ENCODE measurements around the gene ASIC5.
"Not testable (repeated sequence)": the region's sequence is repeated elsewhere in the genome, so short reads cannot be mapped to it uniquely, and the experiment has no call there.

The ASIC5 gene

DNA sequence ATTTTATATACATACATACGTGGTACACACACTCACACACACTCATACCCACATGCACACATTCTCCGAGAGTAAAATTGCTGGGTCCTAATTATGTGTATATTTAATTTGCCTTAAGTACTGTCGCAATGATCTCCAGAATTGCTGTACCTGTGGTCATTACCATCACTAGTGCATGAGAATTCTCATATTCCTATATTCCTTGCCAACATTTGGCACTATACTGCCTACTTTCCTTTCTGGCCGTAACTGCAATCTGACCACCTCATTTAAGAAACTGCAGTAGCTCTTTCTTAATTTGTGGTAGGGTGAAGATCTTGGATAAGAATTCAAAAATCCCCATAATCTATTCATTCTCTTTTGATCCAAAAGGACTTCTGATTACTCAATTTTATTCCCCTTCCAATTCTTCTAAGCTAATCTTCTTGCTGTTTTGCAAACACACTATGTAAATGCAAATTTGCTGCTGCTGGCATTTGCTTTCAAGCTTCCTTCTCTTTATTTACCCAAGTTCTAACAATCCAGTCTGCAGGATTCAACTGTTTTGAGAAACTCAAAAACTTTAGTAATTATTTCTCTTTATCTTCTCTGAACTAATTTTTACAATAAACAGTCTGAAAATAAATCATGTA is 45.1 kb downstream of the ASIC5 start:
- Histone ChIP-seq H3K9me3 (ENCODE audit: control insufficient read depth, insufficient read depth, low read length) (no peaks in the 10 kb centered on the region), H3K4me3 (ENCODE audit: low read depth, low read length) (no peak overlapping the region), H3K27me3 (ENCODE audit: control insufficient read depth, insufficient read depth, low read length) (no peaks in the 10 kb centered on the region), H3K9ac (ENCODE audit: low read depth, low read length) (no peak overlapping the region), H3K36me3 (ENCODE audit: control insufficient read depth, insufficient read depth, low read length) (no peaks in the 10 kb centered on the region), H3K4me1 (ENCODE audit: control insufficient read depth, insufficient read depth, low read length) (peaks cover 2% of the 10 kb centered on the region)

DNA sequence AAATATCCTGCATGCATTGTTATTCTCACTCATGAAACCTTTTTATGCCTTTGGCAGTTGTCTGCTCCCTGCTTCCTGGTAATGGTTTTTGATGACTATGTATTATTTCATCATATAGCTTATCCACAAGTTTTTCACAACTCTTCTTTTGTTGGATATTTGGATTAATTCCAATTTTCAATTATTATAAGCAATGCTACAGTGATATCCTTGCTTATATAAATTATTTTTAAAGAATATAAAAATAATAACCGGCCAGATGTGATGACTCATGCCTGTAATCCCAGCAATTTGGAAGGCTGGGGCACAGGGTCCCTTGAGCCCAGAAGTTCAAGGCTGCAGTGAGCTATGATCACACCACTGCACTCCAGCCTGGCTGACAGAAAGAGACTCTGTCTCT is 47.0 kb downstream of the ASIC5 start:
- no peaks in the 10 kb centered on the region for H3K9me3 ChIP-seq (ENCODE audit: control insufficient read depth, insufficient read depth, low read length)
- H3K36me3 ChIP-seq (ENCODE audit: control insufficient read depth, insufficient read depth, low read length) = no peaks in the 10 kb centered on the region
- H3K9ac ChIP-seq (ENCODE audit: low read depth, low read length) = no peak overlapping the region
- H3K4me3 ChIP-seq (ENCODE audit: low read depth, low read length) = no peak overlapping the region
- peaks cover 2% of the 10 kb centered on the region for H3K4me1 ChIP-seq (ENCODE audit: control insufficient read depth, insufficient read depth, low read length)
- no peaks in the 10 kb centered on the region for H3K27me3 ChIP-seq (ENCODE audit: control insufficient read depth, insufficient read depth, low read length)

DNA sequence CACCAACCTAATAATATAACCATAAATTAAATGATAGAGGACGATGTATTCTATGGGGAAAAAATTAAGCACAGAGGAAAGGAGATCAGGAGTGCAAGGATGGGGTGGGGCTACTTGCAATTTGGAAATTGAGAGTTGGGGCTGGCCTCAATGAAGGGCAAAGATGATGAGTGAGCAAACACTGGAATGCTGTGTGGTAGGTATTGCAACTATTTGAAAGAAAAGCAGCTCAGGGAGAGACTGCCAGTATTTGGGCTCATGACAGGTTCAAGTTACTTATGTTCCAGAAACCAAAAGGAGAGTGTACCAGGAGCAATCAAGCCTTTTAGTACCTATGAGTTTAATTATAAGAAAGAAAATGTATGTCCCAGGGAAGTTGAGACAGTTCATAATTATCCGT is 47.4 kb downstream of the ASIC5 start:
- no peak overlapping the region for H3K4me3 ChIP-seq (ENCODE audit: low read depth, low read length)
- H3K9me3 ChIP-seq (ENCODE audit: control insufficient read depth, insufficient read depth, low read length) = no peaks in the 10 kb centered on the region
- H3K36me3 ChIP-seq (ENCODE audit: control insufficient read depth, insufficient read depth, low read length) = no peaks in the 10 kb centered on the region
- no peaks in the 10 kb centered on the region for H3K27me3 ChIP-seq (ENCODE audit: control insufficient read depth, insufficient read depth, low read length)
- H3K9ac ChIP-seq (ENCODE audit: low read depth, low read length) = no peak overlapping the region
- peaks cover 2% of the 10 kb centered on the region for H3K4me1 ChIP-seq (ENCODE audit: control insufficient read depth, insufficient read depth, low read length)

DNA sequence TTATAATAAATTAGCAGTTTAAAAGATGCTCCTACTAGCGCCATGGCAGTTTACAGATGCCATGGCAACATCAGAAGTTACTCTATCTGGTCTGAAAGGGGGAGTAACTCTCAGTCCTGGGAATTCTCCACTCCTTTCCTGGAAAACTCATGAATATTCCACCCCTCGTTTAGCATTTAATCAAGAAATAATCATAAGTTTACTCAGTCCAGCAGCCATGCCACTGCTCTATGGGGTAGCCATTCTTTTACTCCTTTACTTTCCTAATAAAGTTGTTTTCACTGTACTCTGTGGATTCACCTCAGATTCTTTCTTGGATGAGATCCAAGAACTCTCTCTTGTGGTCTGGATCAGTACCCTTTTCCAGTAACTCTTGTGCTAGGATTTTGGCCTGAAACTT is 55.0 kb downstream of the ASIC5 start:
- no peaks in the 10 kb centered on the region for H3K27me3 ChIP-seq (ENCODE audit: control insufficient read depth, insufficient read depth, low read length)
- no peaks in the 10 kb centered on the region for H3K36me3 ChIP-seq (ENCODE audit: control insufficient read depth, insufficient read depth, low read length)
- no peak overlapping the region for H3K4me3 ChIP-seq (ENCODE audit: low read depth, low read length)
- H3K9me3 ChIP-seq (ENCODE audit: control insufficient read depth, insufficient read depth, low read length) = no peaks in the 10 kb centered on the region
- no peak overlapping the region for H3K9ac ChIP-seq (ENCODE audit: low read depth, low read length)
- H3K4me1 ChIP-seq (ENCODE audit: control insufficient read depth, insufficient read depth, low read length) = no peaks in the 10 kb centered on the region

DNA sequence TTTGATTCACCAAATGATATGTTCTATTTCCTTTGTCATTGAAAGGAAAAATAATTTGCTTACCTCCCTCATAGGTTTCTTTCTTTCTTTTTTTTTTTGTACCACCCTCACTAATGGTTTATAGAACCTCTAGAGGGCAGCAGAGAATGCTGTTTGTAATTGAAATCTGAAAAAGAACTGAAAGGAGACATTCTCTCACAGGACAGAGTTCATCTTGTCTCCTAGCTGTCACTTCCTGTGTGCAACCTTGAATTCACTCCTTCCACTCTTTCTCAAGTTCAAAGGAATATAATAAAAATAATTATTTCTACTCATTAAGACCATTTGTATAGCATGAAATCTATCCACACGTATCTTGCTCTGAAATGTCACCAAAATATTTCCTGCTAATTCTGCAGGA is 56.2 kb downstream of the ASIC5 start:
- Histone ChIP-seq H3K9ac (ENCODE audit: low read depth, low read length) (no peak overlapping the region), H3K9me3 (ENCODE audit: control insufficient read depth, insufficient read depth, low read length) (no peaks in the 10 kb centered on the region), H3K4me1 (ENCODE audit: control insufficient read depth, insufficient read depth, low read length) (no peaks in the 10 kb centered on the region), H3K36me3 (ENCODE audit: control insufficient read depth, insufficient read depth, low read length) (no peaks in the 10 kb centered on the region), H3K27me3 (ENCODE audit: control insufficient read depth, insufficient read depth, low read length) (no peaks in the 10 kb centered on the region), H3K4me3 (ENCODE audit: low read depth, low read length) (no peak overlapping the region)

DNA sequence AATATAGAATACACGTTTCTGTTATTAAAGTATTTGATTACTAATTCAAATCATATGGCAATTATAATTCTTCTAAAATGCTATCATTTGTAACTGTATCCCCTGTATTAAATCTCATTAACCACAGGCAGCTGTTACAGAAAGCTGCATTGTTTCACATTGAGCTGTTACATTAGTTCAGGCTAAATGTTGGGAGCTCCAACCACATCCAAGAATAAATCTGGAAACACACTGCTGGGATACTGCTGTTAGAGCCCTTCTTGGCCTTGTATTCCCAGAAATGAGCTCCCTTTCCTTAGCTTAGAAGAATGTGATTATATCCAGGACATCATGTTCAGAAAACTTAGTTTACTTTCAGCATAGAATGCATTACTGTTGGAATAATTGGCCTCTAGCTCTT is 59.1 kb downstream of the ASIC5 start:
- Histone ChIP-seq H3K4me3 (ENCODE audit: low read depth, low read length) (no peak overlapping the region), H3K9ac (ENCODE audit: low read depth, low read length) (no peak overlapping the region), H3K27me3 (ENCODE audit: control insufficient read depth, insufficient read depth, low read length) (no peaks in the 10 kb centered on the region), H3K4me1 (ENCODE audit: control insufficient read depth, insufficient read depth, low read length) (no peaks in the 10 kb centered on the region), H3K36me3 (ENCODE audit: control insufficient read depth, insufficient read depth, low read length) (no peaks in the 10 kb centered on the region), H3K9me3 (ENCODE audit: control insufficient read depth, insufficient read depth, low read length) (no peaks in the 10 kb centered on the region)

DNA sequence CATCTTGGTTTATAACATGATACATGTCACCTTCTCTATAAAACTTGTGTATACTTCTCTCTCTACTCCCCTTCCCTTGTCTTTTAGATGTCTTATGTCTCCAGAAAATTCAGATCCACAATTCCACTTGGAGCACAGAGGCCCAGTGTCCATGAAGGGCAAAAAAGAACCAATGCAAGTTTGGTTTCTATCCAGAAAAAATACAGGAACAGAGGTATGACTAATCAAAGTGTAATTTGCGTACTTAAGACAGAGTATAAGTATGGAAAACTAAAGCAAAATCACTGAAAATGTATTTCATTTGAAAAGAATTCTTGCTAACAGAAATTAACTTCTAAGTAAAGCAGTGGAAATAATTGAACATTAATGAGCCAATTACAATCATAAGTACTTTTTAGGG is 61.1 kb downstream of the ASIC5 start:
- Histone ChIP-seq H3K4me1 (ENCODE audit: control insufficient read depth, insufficient read depth, low read length) (no peaks in the 10 kb centered on the region), H3K4me3 (ENCODE audit: low read depth, low read length) (no peak overlapping the region), H3K36me3 (ENCODE audit: control insufficient read depth, insufficient read depth, low read length) (no peaks in the 10 kb centered on the region), H3K9me3 (ENCODE audit: control insufficient read depth, insufficient read depth, low read length) (no peaks in the 10 kb centered on the region), H3K27me3 (ENCODE audit: control insufficient read depth, insufficient read depth, low read length) (no peaks in the 10 kb centered on the region), H3K9ac (ENCODE audit: low read depth, low read length) (no peak overlapping the region)

DNA sequence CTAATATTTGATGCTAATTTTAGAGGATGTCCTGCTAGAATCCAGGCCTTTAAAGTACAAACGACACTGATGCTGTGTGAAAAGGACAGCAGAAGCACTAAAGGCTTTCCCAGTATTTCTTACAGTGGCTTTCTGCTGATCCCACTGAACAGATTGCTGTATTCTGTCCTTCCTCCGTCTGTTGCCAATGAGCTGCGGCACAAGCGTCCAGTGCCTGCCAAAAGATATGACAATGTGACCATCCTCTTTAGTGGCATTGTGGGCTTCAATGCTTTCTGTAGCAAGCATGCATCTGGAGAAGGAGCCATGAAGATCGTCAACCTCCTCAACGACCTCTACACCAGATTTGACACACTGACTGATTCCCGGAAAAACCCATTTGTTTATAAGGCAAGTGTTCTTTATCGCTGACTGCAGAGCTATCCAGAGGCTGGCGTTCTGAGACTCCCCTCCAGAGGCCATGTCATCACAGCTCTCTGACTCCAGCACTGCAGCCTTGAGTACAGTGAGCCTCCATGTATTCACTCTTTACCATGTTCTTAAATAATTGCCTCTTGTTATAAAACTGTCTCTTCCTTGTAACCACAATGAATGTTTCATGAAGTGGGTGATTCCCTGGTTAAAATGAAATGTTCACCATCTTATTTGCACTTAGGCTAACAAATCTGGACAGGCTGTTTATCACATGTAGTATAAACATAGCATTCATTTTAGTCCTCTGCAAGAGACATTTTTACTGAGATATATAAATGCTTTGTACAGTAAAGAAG is 63.7 kb downstream of the ASIC5 start:
- H3K4me3 ChIP-seq (ENCODE audit: low read depth, low read length) = no peak overlapping the region
- no peaks in the 10 kb centered on the region for H3K27me3 ChIP-seq (ENCODE audit: control insufficient read depth, insufficient read depth, low read length)
- H3K9ac ChIP-seq (ENCODE audit: low read depth, low read length) = no peak overlapping the region
- H3K4me1 ChIP-seq (ENCODE audit: control insufficient read depth, insufficient read depth, low read length) = no peaks in the 10 kb centered on the region
- H3K9me3 ChIP-seq (ENCODE audit: control insufficient read depth, insufficient read depth, low read length) = no peaks in the 10 kb centered on the region
- H3K36me3 ChIP-seq (ENCODE audit: control insufficient read depth, insufficient read depth, low read length) = no peaks in the 10 kb centered on the region

DNA sequence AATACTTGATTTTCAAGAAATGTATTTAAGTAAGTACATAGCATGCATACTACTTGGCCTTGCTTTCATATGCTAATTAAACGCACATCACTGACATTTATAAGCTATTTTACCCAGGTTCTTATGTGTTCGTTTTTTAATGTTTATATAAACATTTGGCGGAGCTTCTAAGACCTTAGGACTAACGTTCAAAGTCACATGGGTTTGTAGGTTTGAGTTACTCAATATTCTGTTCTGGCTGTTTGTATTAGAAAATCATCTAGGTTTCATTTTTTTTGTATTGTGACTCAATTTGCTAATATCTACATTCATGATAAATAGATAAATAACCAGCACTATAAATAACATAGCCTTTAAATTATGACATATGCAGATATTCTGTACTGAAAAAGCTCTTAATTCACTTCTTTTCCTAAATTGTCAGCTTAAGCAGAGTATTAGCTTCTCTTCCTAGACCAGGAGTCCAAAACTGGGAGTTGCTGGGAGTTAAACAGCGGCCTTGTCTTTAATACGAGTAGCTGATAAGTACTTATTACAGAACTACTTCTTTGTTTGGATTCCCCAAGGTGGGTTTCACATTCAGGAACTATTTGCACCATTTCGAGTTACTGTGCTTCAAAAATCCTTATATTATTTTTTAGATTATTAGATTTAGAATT is 65.3 kb downstream of the ASIC5 start:
- no peaks in the 10 kb centered on the region for H3K36me3 ChIP-seq (ENCODE audit: control insufficient read depth, insufficient read depth, low read length)
- H3K27me3 ChIP-seq (ENCODE audit: control insufficient read depth, insufficient read depth, low read length) = no peaks in the 10 kb centered on the region
- no peaks in the 10 kb centered on the region for H3K4me1 ChIP-seq (ENCODE audit: control insufficient read depth, insufficient read depth, low read length)
- H3K9me3 ChIP-seq (ENCODE audit: control insufficient read depth, insufficient read depth, low read length) = no peaks in the 10 kb centered on the region
- no peak overlapping the region for H3K9ac ChIP-seq (ENCODE audit: low read depth, low read length)
- H3K4me3 ChIP-seq (ENCODE audit: low read depth, low read length) = no peak overlapping the region

DNA sequence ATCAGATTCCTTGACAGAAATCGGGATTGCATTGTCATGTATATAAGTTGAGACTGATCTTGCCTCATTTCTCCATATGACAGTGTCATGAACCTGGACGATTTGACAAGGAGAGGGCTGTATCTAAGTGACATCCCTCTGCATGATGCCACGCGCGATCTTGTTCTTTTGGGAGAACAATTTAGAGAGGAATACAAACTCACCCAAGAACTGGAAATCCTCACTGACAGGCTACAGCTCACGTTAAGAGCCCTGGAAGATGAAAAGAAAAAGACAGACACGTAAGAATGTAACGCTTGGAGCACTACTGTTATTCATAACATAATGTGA is 66.3 kb downstream of the ASIC5 start:
- Histone ChIP-seq H3K36me3 (ENCODE audit: control insufficient read depth, insufficient read depth, low read length) (no peaks in the 10 kb centered on the region), H3K9ac (ENCODE audit: low read depth, low read length) (no peak overlapping the region), H3K27me3 (ENCODE audit: control insufficient read depth, insufficient read depth, low read length) (no peaks in the 10 kb centered on the region), H3K9me3 (ENCODE audit: control insufficient read depth, insufficient read depth, low read length) (no peaks in the 10 kb centered on the region), H3K4me3 (ENCODE audit: low read depth, low read length) (no peak overlapping the region), H3K4me1 (ENCODE audit: control insufficient read depth, insufficient read depth, low read length) (no peaks in the 10 kb centered on the region)

DNA sequence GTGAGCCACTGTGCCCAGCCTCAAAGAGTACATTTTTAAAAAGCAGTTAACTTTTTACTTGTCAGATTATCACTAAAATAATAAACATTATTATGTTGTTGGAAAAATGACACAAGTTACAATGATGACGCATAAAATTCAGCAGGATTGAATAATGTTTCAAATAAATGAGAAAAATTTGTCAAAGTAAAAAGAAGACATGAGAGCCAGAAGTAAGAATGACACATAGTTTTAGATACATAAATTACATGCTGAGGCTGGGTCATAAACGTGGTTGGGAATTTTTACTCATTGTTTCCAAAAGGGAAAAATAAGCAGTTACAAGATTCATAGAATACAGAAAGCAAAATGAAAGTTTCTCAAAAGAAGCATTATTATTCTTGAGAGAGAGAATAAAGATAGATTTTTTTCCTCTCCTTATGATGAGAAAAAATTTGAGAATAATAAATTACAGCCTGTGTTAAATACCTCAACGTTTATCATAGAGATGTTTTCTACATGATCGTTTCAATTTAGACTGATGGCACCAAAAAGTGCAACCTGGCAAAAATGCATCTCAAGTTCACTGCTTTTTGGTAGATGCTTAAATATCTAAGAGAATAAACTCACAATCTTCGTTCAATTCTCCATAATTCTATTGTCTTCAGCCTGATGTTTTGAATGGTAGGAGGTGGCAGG is 66.8 kb downstream of the ASIC5 start:
- no peak overlapping the region for H3K4me3 ChIP-seq (ENCODE audit: low read depth, low read length)
- H3K27me3 ChIP-seq (ENCODE audit: control insufficient read depth, insufficient read depth, low read length) = no peaks in the 10 kb centered on the region
- H3K9me3 ChIP-seq (ENCODE audit: control insufficient read depth, insufficient read depth, low read length) = no peaks in the 10 kb centered on the region
- H3K9ac ChIP-seq (ENCODE audit: low read depth, low read length) = no peak overlapping the region
- no peaks in the 10 kb centered on the region for H3K36me3 ChIP-seq (ENCODE audit: control insufficient read depth, insufficient read depth, low read length)
- no peaks in the 10 kb centered on the region for H3K4me1 ChIP-seq (ENCODE audit: control insufficient read depth, insufficient read depth, low read length)

DNA sequence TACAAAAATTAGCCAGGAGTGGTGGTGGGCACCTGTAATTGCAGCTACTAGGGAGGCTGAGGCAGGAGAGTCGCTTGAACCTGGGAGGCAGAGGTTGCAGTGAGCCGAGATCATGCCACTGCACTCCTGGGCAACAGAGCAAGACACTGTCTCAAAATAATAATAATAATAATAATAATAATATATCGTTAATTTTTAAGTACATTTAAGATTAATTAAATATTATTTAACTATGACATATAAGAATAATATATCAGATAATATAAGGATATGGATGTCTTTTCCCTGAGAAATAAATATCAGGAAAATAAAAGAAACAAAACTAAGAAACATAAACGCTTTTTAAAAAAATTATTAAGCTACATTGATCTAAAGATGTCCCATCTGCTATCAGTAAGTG is 68.5 kb downstream of the ASIC5 start:
- not testable (repeated sequence) for H3K4me3 ChIP-seq (ENCODE audit: low read depth, low read length); H3K9me3 ChIP-seq (ENCODE audit: control insufficient read depth, insufficient read depth, low read length); H3K9ac ChIP-seq (ENCODE audit: low read depth, low read length); H3K4me1 ChIP-seq (ENCODE audit: control insufficient read depth, insufficient read depth, low read length); H3K27me3 ChIP-seq (ENCODE audit: control insufficient read depth, insufficient read depth, low read length); H3K36me3 ChIP-seq (ENCODE audit: control insufficient read depth, insufficient read depth, low read length)

Data from iPS-15b (cell line).